HG03108 (cell line): Measurements from ENCODE around the gene RABGAP1L.

Experiments used
- ATAC-seq: cut with Tn5 transposase; IDR thresholded peaks from one replicate; pipeline ENCODE4 v1.9.1; 2021; ENCODE audit warnings: moderate library complexity; ENCODE audit not compliant: unreplicated experiment

Gene RABGAP1L

GRCh38 chr1:174975764-174976163, 816.4 kb downstream of the RABGAP1L start:
- no peak for ATAC-seq

- no peak for ATAC-seq
Measured at GRCh38 chr1:174976436-174977108, 817.3 kb downstream of the RABGAP1L start.

GRCh38 chr1:174982971-174983689, 823.8 kb downstream of the RABGAP1L start:
- no peak for ATAC-seq

GRCh38 chr1:174984952-174985351, 825.6 kb downstream of the RABGAP1L start:
- ATAC-seq = no peak

- no peak for ATAC-seq
Measured at GRCh38 chr1:174988539-174988938, 829.2 kb downstream of the RABGAP1L start.

- ATAC-seq = peak; percentile 50
Measured at GRCh38 chr1:174988986-174989385, 829.7 kb downstream of the RABGAP1L start.

- ATAC-seq = no peak
Measured at GRCh38 chr1:174989536-174990220, 830.4 kb downstream of the RABGAP1L start.

- peak; percentile 52 for ATAC-seq
Measured at GRCh38 chr1:174990382-174990999, 831.2 kb downstream of the RABGAP1L start.

- ATAC-seq = no peak
Measured at GRCh38 chr1:174991473-174991872, 832.2 kb downstream of the RABGAP1L start.

- ATAC-seq = no peak
Measured at GRCh38 chr1:174995121-174995520, 835.8 kb downstream of the RABGAP1L start.

- no peak for ATAC-seq
Measured at GRCh38 chr1:174995916-174996315, 836.6 kb downstream of the RABGAP1L start.

- no peak for ATAC-seq
Measured at GRCh38 chr1:174996476-174996875, 837.2 kb downstream of the RABGAP1L start.

- no peak for ATAC-seq
Measured at GRCh38 chr1:174997041-174997440, 837.7 kb downstream of the RABGAP1L start.

- ATAC-seq = no peak
Measured at GRCh38 chr1:174998569-174999215, 839.4 kb downstream of the RABGAP1L start.

GRCh38 chr1:174999216-174999935, 840.1 kb downstream of the RABGAP1L start:
- peak; percentile 73 for ATAC-seq

GRCh38 chr1:174999936-175000696, 840.8 kb downstream of the RABGAP1L start, which contains the start of gene CACYBP:
Gene CACYBP (plus strand): TSS chr1:174999947. CDS start chr1:175000181, 234 bp downstream.
- ATAC-seq = peak; percentile 7

- ATAC-seq = no peak
Measured at GRCh38 chr1:175000697-175001187, 841.4 kb downstream of the RABGAP1L start.

- ATAC-seq = no peak
Measured at GRCh38 chr1:175002910-175003517, 843.7 kb downstream of the RABGAP1L start.

GRCh38 chr1:175003521-175003920, 844.2 kb downstream of the RABGAP1L start:
- no peak for ATAC-seq
